NOMO-1 treated with dmso at 0.1 percent for 144 hours (cell line): ENCODE results near the gene ECSIT.
"Not testable (repeated sequence)": the region's sequence is repeated elsewhere in the genome, so short reads cannot be mapped to it uniquely, and the experiment has no call there.

Experiments used
- DNase-seq: peaks from one replicate; lab custom pipeline; 2025; ENCODE audit not compliant: unreplicated experiment; lab: John Stamatoyannopoulos, UW

Gene ECSIT, protein sequence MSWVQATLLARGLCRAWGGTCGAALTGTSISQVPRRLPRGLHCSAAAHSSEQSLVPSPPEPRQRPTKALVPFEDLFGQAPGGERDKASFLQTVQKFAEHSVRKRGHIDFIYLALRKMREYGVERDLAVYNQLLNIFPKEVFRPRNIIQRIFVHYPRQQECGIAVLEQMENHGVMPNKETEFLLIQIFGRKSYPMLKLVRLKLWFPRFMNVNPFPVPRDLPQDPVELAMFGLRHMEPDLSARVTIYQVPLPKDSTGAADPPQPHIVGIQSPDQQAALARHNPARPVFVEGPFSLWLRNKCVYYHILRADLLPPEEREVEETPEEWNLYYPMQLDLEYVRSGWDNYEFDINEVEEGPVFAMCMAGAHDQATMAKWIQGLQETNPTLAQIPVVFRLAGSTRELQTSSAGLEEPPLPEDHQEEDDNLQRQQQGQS

DNA sequence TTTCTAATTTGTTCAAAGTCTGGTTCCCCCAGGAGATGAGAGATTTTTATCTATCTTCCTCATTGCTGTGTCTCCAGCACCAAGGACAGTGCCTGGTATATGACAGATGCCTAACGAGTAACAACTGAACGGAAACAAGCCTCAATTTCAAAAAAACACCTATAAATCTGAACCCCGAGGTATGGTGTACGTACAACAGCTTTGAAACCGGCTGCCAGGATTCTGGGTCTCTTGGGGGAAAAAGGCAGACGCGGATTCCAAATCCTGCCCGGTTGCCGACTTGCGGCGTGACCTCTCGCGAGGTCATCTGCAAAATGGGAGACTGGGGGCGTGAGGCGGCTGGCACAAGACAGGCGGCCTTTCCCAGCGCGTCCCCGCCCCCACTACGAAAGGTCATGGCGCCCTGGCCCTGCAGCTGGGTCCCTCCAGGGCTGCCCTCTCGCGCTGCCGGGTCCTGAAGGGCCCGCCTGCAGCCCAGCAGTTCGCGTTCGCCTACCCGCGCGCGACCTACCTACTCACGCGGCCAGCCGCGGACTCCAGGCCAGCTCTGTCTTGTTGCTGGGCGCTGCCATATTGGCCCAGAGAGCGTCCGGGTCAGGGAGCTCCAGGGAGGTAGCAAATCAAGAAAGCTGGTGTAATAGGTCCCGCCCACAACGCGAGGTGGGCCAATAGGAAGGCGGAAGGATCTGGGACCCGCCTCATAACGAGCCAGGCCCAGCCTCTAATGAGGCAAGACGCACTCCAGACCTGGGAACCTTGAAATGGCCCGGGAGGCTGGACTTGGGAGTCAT is at the start of gene ECSIT:
Gene ECSIT, minus strand, starts transcription at position 584 of the 791 bp plus-strand sequence. CDS start 9,964 bp downstream, outside the sequence.
- peak; percentile 96 for DNase-seq

DNA sequence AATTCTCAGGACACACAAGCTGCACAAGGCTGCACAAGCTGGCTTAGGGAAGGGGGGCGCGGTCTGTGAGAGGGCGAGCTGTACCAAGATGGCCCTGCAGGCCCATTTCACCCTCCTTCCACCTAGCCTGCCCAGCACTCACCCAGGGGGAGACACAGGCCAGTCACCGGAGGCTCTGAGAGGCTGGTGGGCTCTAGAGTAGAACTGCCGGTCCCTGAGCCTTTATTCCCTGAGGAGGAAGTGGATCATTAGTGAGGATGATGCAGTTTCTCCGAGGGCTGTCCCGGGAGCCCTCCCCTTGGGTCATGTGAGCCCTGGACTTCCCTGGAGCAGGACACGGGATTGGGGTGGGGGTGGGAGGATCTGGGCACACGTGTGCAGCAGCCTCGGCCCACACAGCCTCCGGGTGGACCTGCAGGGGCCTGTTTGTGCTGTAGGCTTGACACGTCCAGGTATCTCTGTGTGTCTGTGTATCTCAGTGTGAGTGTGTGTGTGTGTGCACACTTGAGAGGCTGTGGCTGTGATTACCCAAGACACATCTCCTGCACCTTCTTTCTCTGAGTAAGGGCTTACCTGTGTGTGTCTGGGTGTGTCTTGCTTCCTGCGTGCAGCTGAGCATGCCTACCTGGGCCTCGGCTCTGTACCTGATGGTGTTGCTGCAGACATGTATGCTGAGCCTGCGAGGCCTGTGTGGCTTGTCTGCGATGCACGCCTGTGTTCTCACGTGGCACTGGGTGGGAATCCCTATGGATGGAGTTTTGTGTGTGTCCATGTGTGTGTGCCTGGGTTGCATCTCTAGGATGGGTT is 48.7 kb upstream of the ECSIT start, which contains the start of gene ACP5:
Gene ACP5, minus strand, starts transcription at position 195 of the 807 bp plus-strand sequence. CDS start 328 bp downstream, outside the sequence.
- no peak for DNase-seq

DNA sequence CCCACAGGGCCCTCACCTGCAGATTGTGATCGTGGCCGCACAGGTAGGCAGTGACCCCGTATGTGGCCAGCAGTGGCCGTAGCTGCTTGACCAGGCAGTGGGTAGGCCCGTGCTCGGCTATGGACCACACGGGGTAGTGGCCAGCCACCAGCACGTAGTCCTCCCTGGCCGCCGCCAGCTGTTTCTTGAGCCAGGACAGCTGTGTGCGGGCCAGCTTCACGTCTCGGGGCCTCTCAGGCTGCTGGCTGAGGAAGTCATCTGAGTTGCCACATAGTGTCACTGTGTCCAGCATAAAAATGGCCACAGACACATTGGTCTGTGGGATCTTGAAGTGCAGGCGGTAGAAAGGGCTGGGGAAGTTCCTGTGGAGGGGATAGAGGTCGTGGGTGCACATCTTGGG is 47.3 kb upstream of the ECSIT start:
- DNase-seq, result no peak

DNA sequence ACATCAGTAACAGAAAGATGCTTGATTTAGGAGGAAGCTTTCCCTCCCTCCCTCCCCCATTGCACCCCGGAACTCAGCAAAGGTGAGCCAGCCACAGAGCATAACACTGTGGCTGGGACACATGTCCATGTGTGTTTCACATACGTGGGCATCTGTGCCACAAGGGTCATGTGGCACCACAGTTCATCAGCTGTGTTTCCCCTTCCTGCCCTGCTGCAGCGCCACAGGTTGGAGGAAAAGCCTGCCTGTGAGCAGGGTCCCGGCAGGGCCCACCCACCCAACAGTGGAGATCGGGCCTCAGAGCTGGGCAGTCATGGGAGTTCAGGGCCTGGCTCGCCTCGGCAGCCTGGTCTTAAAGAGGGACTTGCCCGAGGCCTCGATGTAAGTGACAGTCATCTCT is 45.8 kb upstream of the ECSIT start:
- no peak for DNase-seq

DNA sequence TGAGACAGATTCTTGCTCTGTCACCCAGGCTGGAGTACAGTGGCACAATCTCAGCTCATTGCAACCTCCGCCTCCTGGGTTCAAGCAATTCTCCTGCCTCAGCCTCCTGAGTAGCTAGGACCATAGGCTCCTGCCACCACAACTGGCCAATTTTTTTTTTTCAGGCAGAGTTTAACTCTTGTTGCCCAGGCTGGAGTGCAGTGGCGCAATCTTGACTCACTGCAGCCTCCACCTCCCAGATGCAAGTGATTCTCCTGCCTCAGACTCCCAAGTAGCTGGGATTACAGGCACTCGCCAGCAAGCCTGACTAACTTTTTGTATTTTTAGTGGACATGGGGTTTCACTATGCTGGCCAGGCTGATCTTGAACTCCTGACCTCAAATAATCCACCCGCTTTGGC is 44.8 kb upstream of the ECSIT start:
- DNase-seq, result not testable (repeated sequence)

DNA sequence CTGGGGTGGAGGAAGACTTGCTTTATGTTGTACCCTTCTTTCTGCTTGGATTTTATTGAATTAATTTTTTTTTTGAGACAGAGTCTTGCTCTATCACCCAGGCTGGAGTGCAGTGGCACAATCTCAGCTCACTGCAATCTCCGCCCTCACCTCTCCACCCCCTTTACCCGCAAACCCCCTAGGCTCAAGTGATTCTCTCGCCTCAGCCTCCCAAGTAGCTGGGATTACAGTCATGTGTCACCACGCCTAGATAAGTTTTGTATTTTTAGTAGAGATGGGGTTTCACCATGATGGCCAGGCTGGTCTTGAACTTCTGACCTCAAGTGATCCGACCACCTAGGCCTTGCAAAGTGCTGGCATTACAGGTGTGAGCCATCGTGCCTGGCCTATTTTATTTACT is 44.4 kb upstream of the ECSIT start:
- not testable (repeated sequence) for DNase-seq

DNA sequence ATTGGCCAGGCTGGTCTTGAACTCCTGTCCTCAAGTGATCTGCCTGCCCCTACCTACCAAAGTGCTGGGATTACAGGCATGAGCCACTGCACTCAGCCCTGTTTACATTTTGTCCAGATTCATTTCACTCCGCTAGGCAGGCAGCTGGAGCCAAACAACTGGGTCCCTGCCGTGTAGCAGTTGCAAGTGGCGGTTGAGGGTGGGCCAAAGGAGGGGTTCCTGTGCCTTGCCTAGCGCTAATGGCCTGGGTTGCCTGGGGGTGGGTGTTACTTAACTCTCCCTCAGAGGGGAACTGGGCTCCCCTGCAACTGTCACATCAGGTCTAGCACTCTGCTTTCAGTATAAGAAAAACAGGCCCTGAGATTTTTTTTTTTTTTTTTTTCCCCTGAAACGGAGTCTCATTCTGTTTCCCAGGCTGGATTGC is 41.1 kb upstream of the ECSIT start:
- DNase-seq, result peak; percentile 92

DNA sequence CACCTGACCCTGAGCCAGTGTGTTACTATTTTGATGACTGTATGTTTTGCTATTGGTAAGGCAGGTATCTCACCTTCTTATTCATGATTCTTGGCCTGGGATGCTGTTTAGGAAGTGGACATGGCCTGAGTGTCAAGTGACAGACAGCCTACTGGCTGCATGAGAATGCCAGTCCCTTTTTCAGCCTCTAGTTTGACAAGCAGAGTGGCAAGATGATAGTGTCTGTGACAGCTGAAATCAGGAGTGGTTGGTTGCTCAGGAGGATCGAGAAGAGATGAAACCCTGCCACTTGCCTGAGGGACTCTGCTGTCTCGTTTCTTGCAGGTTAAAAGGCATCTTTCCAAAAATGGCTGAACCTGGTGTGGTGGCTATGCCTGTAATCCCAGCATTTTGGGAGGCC is 37.2 kb upstream of the ECSIT start:
- DNase-seq, result no peak

DNA sequence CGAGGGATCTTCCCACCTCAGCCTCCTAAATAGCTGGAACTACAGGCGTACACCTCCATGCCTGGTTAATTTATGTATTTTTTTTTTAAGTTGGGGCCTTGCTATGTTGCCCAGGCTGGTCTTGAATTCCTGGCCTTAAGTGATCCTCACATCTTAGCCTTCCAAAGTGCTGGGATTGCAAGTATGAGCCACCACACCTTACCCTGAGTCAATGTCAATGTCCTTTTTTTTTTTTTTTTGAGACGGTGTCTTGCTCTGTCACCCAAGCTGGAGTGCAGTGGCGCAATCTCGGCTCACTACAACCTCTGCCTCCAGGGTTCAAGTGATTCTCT is 36.7 kb upstream of the ECSIT start:
- DNase-seq, result not testable (repeated sequence)

DNA sequence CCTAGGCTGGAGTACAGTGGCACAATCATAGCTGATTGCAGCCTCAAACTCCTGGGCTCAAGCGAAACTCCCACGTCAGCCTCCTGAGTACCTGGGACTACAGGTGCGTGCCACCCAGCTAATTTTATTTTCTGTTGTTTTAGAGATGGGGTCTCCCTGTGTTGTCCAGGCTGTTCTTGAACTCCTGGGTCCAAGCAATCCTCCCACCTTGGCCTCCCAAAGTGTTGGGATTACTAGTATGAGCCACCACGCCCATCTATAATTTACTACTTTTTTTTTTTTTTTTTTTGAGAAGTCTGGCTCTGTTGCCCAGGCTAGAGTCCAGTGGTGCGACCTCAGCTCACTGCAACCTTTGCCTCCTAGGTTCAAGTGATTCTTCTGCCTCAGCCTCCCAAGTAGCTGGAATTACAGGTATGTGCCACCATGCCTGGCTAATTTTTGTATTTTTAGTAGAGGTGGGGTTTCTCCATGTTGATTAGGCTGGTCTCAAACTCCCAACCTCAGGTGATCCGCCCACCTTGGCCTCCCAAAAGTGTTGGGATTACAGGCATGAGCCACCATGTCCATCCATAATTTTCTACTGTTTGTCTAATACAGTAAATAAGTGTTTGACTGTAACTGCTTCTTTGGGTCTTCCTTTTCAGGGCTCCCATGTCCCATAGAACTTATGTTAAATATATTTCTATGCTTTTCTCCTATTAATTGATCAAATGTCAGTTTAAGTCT is 35.3 kb upstream of the ECSIT start:
- not testable (repeated sequence) for DNase-seq

DNA sequence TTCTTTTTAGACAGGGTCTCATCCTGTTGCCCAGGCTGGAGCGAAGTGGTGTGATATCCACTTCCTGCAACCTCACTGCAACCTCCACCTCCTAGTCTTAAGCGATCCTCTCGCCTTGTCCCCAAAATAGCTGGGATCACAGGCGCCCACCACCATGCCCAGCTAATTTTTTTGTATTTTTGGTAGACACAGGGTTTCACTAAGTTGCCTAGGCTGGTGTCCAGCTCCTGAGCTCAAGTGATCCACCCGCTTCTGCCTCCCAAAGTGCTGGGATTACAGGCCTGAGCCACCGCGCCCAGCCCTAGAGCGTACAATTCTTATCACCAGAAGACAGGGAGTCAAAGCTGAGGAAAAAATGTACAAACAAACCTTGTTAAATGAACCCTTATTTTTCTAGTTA is 34.6 kb upstream of the ECSIT start:
- DNase-seq, result no peak

DNA sequence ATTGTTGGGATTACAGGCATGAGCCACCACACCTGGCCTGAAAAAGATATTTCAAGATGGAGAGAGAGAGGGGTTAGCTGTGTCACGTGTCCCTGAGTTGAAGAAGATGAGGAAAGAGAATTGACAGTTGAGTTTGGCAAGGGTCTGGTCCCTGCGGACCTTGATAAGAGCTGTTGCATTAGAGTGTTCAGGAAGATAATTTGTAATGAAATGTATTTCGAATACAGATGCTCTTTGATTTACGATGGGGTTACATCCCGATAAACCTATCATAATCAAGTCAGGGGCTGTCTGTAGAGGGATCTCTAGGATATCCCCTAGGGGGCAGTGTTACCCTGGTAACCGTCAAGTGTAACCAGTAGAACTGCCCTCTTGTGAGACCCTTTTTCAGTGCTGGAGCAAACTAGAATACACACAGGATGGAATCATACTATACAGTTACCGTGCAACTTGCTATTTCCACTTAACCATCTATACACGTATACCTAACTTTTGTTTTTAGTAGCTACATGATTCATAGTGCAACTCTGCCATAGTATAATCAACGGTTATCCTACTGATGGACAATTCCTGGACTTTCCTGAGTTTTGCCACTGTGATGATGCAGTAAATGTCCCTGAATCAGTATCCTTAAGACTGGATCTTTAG is 31.6 kb upstream of the ECSIT start:
- DNase-seq, result peak; percentile 48

DNA sequence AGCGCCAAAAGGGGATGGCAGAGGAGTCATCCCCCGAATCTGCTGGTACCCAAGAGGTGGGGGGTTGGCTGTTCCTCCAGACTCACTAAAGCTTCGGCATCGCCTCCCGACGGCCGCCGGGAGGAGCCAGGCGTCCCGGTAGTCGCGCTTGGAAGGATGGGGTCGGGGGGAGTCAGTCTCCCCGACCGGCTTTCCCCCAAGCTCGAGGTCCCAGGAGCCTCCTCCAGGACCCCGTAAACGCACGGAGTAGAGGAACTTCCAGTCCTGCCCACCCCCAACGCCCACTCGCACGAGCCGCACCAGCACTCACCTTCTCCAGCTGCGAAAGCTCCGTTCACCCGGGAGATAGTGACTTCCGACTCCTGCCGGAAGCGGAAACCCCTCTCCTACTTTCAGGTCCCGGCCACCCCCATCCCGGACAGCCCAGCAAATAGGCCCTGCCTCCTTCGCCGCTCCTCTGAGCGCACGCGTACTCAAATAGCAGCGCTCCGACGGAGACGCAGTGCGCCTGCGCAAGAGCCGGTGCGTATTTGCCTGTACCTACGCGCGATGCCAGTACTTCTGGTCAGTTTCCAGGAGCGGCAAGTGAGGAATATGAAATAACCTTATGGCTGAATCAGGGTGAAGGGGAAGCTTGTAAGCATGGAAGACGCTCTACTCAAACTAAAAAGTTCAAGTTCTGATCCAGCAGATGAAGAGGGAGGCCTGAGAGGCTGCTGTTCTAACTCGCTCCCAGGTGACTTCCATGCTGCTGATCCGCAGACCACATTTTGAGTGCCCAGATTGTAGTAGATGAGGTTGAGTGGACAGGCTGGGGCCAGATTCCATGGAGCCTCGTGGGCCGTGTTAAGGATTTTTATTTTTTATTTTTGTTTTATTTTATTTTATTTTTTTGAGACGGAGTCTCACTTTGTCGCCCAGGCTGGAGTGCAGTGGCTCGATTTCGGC is 30.2 kb upstream of the ECSIT start, which contains the start of gene ELOF1:
Gene ELOF1, minus strand, starts transcription at position 350 of the 948 bp plus-strand sequence. CDS start 4,883 bp downstream, outside the sequence.
- peak; percentile 95 for DNase-seq

DNA sequence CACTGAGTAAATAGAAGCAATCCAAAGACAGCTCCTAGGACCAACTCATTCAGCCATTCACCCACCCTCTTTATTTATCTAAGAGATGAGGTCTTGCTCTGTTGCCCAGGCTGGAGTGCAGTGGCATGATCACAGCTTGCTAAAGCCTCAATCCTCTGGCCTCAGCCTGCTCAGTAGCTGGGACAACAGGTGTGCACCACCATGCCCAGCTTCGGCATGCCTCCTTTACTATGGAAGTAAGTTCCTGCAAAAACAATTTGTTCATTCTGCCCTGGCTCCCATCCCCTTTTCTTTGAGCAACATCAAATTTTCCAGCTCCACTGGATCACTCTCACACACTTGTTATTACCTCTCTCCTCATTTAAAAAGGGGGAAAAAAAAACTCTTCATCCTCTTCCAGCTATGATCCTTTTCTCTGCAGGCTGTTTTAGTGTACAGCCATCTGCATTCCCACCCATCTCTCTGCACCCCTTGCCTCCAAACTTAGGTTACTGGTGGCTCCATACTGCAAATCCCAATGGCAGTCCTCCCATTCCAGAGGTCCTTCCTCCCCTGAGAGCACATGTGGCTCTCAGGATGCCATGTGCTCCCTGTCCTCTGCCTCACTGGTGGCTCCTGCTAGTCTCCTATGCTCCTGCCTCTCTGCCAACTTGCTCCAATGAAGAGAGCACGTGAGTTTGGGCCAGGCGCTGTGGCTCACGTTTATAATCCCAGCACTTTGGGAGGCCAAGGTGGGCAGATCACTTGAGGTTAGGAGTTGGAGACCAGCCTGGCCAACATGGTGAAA is 27.9 kb upstream of the ECSIT start:
- DNase-seq, result no peak

DNA sequence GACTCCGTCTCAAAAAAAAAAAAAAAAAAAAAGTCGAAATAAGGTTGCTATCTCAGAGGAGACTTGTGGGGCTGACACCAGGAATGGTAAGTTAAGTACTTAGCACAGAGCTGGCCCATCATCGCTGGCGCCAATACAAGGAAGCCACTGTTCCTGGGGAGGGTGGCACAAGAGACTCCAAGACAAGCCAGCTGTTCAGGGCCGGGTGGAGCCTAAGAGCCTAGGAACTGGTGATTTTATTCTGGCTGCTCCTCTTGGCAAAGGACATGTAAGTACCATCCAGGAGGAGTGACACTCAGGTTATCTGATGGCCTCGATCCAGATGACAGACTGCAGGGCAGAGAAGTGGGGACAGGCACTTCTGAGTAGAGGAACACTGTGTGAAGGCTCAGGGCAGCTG is 26.3 kb upstream of the ECSIT start:
- no peak for DNase-seq

DNA sequence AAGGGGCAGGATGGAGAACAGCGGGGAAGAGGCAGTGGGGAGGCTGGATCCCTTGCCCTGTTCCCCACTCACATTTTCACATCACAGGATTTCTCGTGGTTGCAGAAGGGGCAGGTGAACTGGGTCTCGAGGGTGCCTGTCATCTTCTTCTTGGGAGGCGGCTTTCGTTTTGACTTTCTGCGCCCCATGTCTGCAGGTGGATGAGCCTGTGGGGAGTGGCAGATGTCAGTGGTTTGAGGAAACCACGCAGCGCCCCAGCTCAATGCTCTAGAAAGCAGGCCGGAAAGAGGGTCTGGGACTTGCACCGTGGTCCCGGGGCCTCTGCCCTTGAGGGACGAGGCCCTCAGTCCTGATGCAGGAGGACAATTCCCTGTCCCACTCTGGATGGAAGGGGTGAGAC is 25.2 kb upstream of the ECSIT start:
- no peak for DNase-seq

DNA sequence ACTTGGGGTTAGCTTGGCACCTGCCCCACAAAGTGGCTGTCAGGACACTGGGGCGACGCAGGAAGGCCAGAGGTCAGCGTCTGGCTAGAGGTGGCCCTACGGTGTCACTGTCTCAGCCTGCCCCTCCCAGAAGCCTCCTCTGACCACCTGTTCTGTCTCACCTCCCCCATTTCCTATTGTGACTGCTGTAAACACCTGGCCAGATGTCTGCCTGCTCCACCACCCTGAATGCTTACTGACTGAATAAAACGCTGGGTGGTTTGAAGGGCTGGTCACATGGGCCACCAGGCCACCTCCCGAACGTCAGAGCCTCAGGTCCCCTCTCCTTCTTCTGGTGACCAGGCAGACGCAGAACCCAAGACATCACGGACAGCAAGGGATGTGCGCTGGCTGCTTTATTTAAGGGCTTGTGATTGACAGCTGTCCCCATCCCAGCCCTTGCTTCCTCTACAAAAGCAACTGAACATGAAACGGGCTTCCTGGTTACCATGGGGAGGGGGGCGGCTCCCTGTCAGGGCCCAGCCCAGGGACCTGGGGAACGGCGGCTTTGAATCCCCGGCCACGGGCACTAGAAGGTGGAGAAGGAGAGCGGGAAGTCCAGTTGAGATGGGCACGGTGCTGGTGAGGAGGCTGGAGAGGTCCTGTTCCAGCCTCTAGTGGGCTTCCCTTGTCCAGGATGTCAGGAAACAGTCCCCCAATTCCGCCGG is 23.9 kb upstream of the ECSIT start:
- DNase-seq, result no peak
